Smooth muscle cell (in vitro differentiated cells): Measurements from ENCODE around the gene KLHDC4. TPM values are rescaled to one million over a fixed set of nuclear protein-coding genes. Genes with fewer than 3 reads are reported as not detected.

ENCODE experiments used
- DNase-seq: peaks from one replicate; lab custom pipeline; 2025; ENCODE audit not compliant: unreplicated experiment; lab: John Stamatoyannopoulos, UW
- H2AFZ ChIP-seq: fragments of 200-600 bp; sonication (generic); 2 replicates; pipeline ENCODE4 v1.6.0; 2016; ENCODE audit warnings: antibody characterized with exemption, low read depth, mild to moderate bottlenecking
- H3F3A ChIP-seq: fragments of 200-600 bp; sonication (generic); 2 replicates; pipeline ENCODE4 v1.6.0; 2017; ENCODE audit warnings: antibody characterized with exemption, low read depth
- H3K27ac ChIP-seq: fragments of 200-600 bp; sonication (generic); 2 replicates; pipeline ENCODE4 v1.5.1; 2016; ENCODE audit warnings: low read depth, mild to moderate bottlenecking
- H3K27me3 ChIP-seq: fragments of 200-600 bp; sonication (generic); 2 replicates; pipeline ENCODE4 v1.6.1; 2016; ENCODE audit warnings: low read depth, mild to moderate bottlenecking
- H3K36me3 ChIP-seq: fragments of 200-600 bp; sonication (generic); 2 replicates; pipeline ENCODE4 v1.5.1; 2016; ENCODE audit warnings: low read depth
- H3K4me1 ChIP-seq: fragments of 200-600 bp; sonication (generic); 2 replicates; pipeline ENCODE4 v1.5.1; 2016; ENCODE audit warnings: low read depth
- H3K4me2 ChIP-seq: fragments of 200-600 bp; sonication (generic); 2 replicates; pipeline ENCODE4 v1.6.0; 2016; ENCODE audit warnings: mild to moderate bottlenecking
- H3K4me3 ChIP-seq: fragments of 200-600 bp; sonication (generic); 2 replicates; pipeline ENCODE4 v1.5.1; 2016; ENCODE audit warnings: mild to moderate bottlenecking
- H3K79me2 ChIP-seq: fragments of 200-600 bp; sonication (generic); 2 replicates; pipeline ENCODE4 v1.6.0; 2016; ENCODE audit warnings: low read depth, mild to moderate bottlenecking
- H3K9ac ChIP-seq: fragments of 200-600 bp; sonication (generic); 2 replicates; pipeline ENCODE4 v1.6.0; 2016; ENCODE audit warnings: low read depth
- H3K9me3 ChIP-seq: fragments of 200-600 bp; sonication (generic); replicated peaks from 2 replicates; pipeline ENCODE4 v1.5.1; 2016; ENCODE audit warnings: low read depth
- H4K20me1 ChIP-seq: fragments of 200-600 bp; sonication (generic); 2 replicates; pipeline ENCODE4 v1.6.0; 2016; ENCODE audit warnings: low read depth
- CTCF ChIP-seq: fragments of 200-600 bp; sonication (generic); IDR thresholded peaks from 2 replicates; pipeline ENCODE4 v1.5.1; 2017; ENCODE audit warnings: borderline replicate concordance, mild to moderate bottlenecking, antibody characterized with exemption; ENCODE audit not compliant: insufficient read depth, poor library complexity, severe bottlenecking
- WGBS: methylation state at CpG from one replicate; pipeline ENCODE4 v1.1.7; 2016; ENCODE audit warnings: low lambda C conversion rate; 5-methylcytosine and 5-hydroxymethylcytosine counted together
- polyA plus RNA-seq: library from polyadenylated mRNA; unstranded; fragments of >200 nt; fragmentation: Nextera tagmentation; extraction: Ambion mirVana; gene quantifications from 2 replicates; pipeline ENCODE4 v1.2.1, GENCODE V29; 2016
- total RNA-seq: library from RNA; depleted of rRNA; stranded (reverse); fragments of >200 nt; gene quantifications from 2 replicates; pipeline ENCODE4 v1.2.3, GENCODE V29; 2014

Gene KLHDC4
- total and polyA plus RNA-seq, 2 experiments from 2014 or later: 6.0 to 6.7 TPM

GRCh38 chr16:87766485-87766797, 655 bp upstream of the KLHDC4 start:
- peak overlapping the region; percentile 92 for H2AFZ ChIP-seq
- H3K4me1 ChIP-seq: peaks cover 12% of the 10 kb centered on the region
- TF ChIP-seq CTCF: no peak
- H3K27me3 ChIP-seq: no peaks in the 10 kb centered on the region
- no peaks in the 10 kb centered on the region for H3K36me3 ChIP-seq
- no peak for DNase-seq
- H3K9me3 ChIP-seq: no peaks in the 10 kb centered on the region
- H3K4me3 ChIP-seq: peak overlapping the region; percentile 95
- H4K20me1 ChIP-seq: no peaks in the 10 kb centered on the region
- WGBS: 79% methylated on average over 17 of the region's 17 CpGs
- peak overlapping the region; percentile 93 for H3K9ac ChIP-seq
- peaks cover 11% of the 10 kb centered on the region for H3K79me2 ChIP-seq
- H3K27ac ChIP-seq: no peak overlapping the region
- H3K4me2 ChIP-seq: peak overlapping the region; percentile 98
- peaks cover 7% of the 10 kb centered on the region for H3F3A ChIP-seq

- no peak for DNase-seq
- no peak overlapping the region for H3K27ac ChIP-seq
These were observed 362 bp downstream of the KLHDC4 start for GRCh38 chr16:87765473-87765775.

GRCh38 chr16:87764600-87765472, 950 bp downstream of the KLHDC4 start:
- TF ChIP-seq CTCF: no peak
- peak overlapping the region; percentile 92 for H2AFZ ChIP-seq
- DNase-seq: no peak
- peaks cover 12% of the 10 kb centered on the region for H3K4me1 ChIP-seq
- peaks cover 11% of the 10 kb centered on the region for H3K79me2 ChIP-seq
- peak overlapping the region; percentile 95 for H3K4me3 ChIP-seq
- H3K9ac ChIP-seq: peak overlapping the region; percentile 93
- H3K36me3 ChIP-seq: no peaks in the 10 kb centered on the region
- H3K9me3 ChIP-seq: no peaks in the 10 kb centered on the region
- no peak overlapping the region for H3K27ac ChIP-seq
- no peaks in the 10 kb centered on the region for H3K27me3 ChIP-seq
- WGBS: 55% methylated on average over 14 of the region's 14 CpGs
- peak overlapping the region; percentile 98 for H3K4me2 ChIP-seq
- H3F3A ChIP-seq: peaks cover 7% of the 10 kb centered on the region
- no peaks in the 10 kb centered on the region for H4K20me1 ChIP-seq

More at GRCh38 chr16:87765473-87765775, 362 bp downstream of the KLHDC4 start:
- Histone ChIP-seq H4K20me1 (no peaks in the 10 kb centered on the region), H3K4me1 (peaks cover 12% of the 10 kb centered on the region), H3K79me2 (peaks cover 11% of the 10 kb centered on the region), H3K4me2 (peak overlapping the region; percentile 98), H3K4me3 (peak overlapping the region; percentile 95), H2AFZ (peak overlapping the region; percentile 92), H3K9ac (peak overlapping the region; percentile 93), H3K36me3 (no peaks in the 10 kb centered on the region), H3K27me3 (no peaks in the 10 kb centered on the region), H3K9me3 (no peaks in the 10 kb centered on the region), H3F3A (peaks cover 7% of the 10 kb centered on the region)
- TF ChIP-seq CTCF: no peak
- under 1% methylated on average over 15 of the region's 32 CpGs for WGBS

- no peak overlapping the region for H2AFZ ChIP-seq
- no peak overlapping the region for H3K4me3 ChIP-seq
- H3K27ac ChIP-seq: no peak overlapping the region
- no peak overlapping the region for H3K9ac ChIP-seq
- H3K4me1 ChIP-seq: peaks cover 12% of the 10 kb centered on the region
- H3K9me3 ChIP-seq: no peaks in the 10 kb centered on the region
- H3K36me3 ChIP-seq: no peaks in the 10 kb centered on the region
- H3F3A ChIP-seq: peaks cover 5% of the 10 kb centered on the region
- DNase-seq: no peak
- peaks cover 11% of the 10 kb centered on the region for H3K79me2 ChIP-seq
- no peak overlapping the region for H3K4me2 ChIP-seq
- no peaks in the 10 kb centered on the region for H3K27me3 ChIP-seq
- no peak for TF ChIP-seq CTCF
- H4K20me1 ChIP-seq: no peaks in the 10 kb centered on the region
- WGBS: 93% methylated on average over 9 of the region's 9 CpGs
These were observed 3.2 kb downstream of the KLHDC4 start for GRCh38 chr16:87762620-87763019.
